Breast epithelium (tissue), 4 donors: Measurements from ENCODE around the gene CD200. TPM values are rescaled to one million over a fixed set of nuclear protein-coding genes. Genes with fewer than 3 reads are reported as not detected.

ENCODE experiments used
- DNase-seq, 2 donors: peaks; one replicate each; pipeline ENCODE4 v3.0.0-alpha.2; 2019; ENCODE audit warnings: low spot score in 2 of 2
- H3K27ac ChIP-seq, 2 donors: fragments of 200-600 bp; sonication (generic) in 1 of 2; one replicate each; pipeline ENCODE4 v1.5.1; 2016 to 2019; ENCODE audit warnings: mild to moderate bottlenecking in 1 of 2
- H3K27me3 ChIP-seq, 2 donors: fragments of 200-600 bp; sonication (generic) in 1 of 2; one replicate each; pipeline versions ENCODE4 v1.5.1 to v1.6.0; 2017 to 2019; ENCODE audit warnings: control low read depth in 1 of 2, mild to moderate bottlenecking in 1 of 2
- H3K36me3 ChIP-seq: fragments of 200-600 bp; one replicate; pipeline ENCODE4 v1.5.1; 2019
- H3K4me1 ChIP-seq, 2 donors: fragments of 200-600 bp; sonication (generic); one replicate each; pipeline ENCODE4 v1.5.1; 2016 to 2019; ENCODE audit warnings: control low read depth in 1 of 2
- H3K4me3 ChIP-seq, 3 donors: fragments of 200-600 bp; sonication (generic); 1 replicate in 2 of 3; 2 replicates in 1 of 3; pipeline ENCODE4 v1.5.1; 2016 to 2019; ENCODE audit warnings: mild to moderate bottlenecking in 3 of 3, moderate library complexity in 2 of 3
- H3K9me3 ChIP-seq, 2 donors: fragments of 200-600 bp; sonication (generic) in 1 of 2; one replicate each; pipeline ENCODE4 v1.5.1; 2016 to 2019; ENCODE audit warnings: control low read depth in 1 of 2
- POLR2A ChIP-seq: fragments of 450-650 bp; IDR thresholded peaks from one replicate; pipeline ENCODE4 v1.6.1; 2016; ENCODE audit warnings: antibody characterized with exemption, mild to moderate bottlenecking, moderate library complexity
- POLR2AphosphoS5 ChIP-seq, 3 donors: sonication (generic); formaldehyde crosslinking; IDR thresholded peaks; one replicate each; pipeline ENCODE4 v1.6.1; 2017; ENCODE audit warnings: antibody characterized with exemption in 3 of 3
- intact Hi-C: fragments of 100-400 bp; cut with DNase I; formaldehyde crosslinking; loops from one replicate; pipeline ENCODE4 v1.15.1; 2023; ENCODE audit warnings: low total_unique reads
- total RNA-seq, 3 donors: library from RNA; depleted of rRNA; stranded (reverse); fragments of >200 nt; gene quantifications; one replicate each; pipeline ENCODE4 v1.1.0, GENCODE V29; 2016
- TF ChIP-seq, protein P1 (sequence below), 3 donors: fragments of 450-650 bp; IDR thresholded peaks; one replicate each; pipeline ENCODE4 v1.5.1; 2016 to 2017; ENCODE audit warnings: antibody characterized with exemption in 3 of 3, mild to moderate bottlenecking in 3 of 3, moderate library complexity in 3 of 3

The CD200 gene
- total RNA-seq, 3 donors from 2014 or later = 4.8 to 20.8 (median 17.0) TPM

- Histone ChIP-seq H3K36me3 (no peaks in the 10 kb centered on the region), H3K4me3 (no peak overlapping the region), H3K4me1 (no peaks in the 10 kb centered on the region), H3K27ac (no peak overlapping the region), H3K9me3 (no peaks in the 10 kb centered on the region), H3K27me3 (no peaks in the 10 kb centered on the region)
- DNase-seq = no peak
- intact Hi-C loops = no loop called here
- TF ChIP-seq, protein P1, sequence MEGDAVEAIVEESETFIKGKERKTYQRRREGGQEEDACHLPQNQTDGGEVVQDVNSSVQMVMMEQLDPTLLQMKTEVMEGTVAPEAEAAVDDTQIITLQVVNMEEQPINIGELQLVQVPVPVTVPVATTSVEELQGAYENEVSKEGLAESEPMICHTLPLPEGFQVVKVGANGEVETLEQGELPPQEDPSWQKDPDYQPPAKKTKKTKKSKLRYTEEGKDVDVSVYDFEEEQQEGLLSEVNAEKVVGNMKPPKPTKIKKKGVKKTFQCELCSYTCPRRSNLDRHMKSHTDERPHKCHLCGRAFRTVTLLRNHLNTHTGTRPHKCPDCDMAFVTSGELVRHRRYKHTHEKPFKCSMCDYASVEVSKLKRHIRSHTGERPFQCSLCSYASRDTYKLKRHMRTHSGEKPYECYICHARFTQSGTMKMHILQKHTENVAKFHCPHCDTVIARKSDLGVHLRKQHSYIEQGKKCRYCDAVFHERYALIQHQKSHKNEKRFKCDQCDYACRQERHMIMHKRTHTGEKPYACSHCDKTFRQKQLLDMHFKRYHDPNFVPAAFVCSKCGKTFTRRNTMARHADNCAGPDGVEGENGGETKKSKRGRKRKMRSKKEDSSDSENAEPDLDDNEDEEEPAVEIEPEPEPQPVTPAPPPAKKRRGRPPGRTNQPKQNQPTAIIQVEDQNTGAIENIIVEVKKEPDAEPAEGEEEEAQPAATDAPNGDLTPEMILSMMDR (IDR thresholded peaks at IDR 0.05) = no peak
- TF ChIP-seq POLR2A (no peak), POLR2AphosphoS5 (IDR thresholded peaks at IDR 0.05) (no peak)
Measured at GRCh38 chr3:112306825-112307224, 26.1 kb upstream of the CD200 start.

DNA sequence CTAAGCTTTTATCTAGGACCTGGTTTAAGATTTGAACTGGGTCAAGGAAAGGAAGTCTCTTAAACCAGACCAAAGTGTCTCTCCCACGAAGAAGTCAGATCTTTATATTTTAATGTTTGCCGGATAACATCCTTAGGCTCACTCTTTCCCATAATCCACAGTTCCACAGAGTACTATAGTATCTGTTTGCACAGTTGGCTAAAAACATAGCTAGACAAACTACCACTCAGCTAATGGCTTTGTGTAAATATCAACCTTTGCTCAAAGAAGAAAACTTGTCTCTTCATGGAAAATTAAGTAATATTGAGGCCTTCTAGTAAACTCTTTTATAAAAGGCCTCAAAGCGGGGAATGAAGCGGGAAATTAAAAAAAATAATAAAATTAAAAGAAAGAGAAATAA, 25.4 kb upstream of the CD200 start:
- intact Hi-C loops = no loop called here
- TF ChIP-seq POLR2A = no peak
- TF ChIP-seq, protein P1 (IDR thresholded peaks at IDR 0.05) = no peak
- no peak for TF ChIP-seq POLR2AphosphoS5 (IDR thresholded peaks at IDR 0.05)
- H3K27me3 ChIP-seq = no peaks in the 10 kb centered on the region
- H3K36me3 ChIP-seq = no peaks in the 10 kb centered on the region
- no peaks in the 10 kb centered on the region for H3K4me1 ChIP-seq
- DNase-seq = no peak
- H3K27ac ChIP-seq = no peak overlapping the region
- H3K4me3 ChIP-seq = no peak overlapping the region
- H3K9me3 ChIP-seq = no peaks in the 10 kb centered on the region

DNA sequence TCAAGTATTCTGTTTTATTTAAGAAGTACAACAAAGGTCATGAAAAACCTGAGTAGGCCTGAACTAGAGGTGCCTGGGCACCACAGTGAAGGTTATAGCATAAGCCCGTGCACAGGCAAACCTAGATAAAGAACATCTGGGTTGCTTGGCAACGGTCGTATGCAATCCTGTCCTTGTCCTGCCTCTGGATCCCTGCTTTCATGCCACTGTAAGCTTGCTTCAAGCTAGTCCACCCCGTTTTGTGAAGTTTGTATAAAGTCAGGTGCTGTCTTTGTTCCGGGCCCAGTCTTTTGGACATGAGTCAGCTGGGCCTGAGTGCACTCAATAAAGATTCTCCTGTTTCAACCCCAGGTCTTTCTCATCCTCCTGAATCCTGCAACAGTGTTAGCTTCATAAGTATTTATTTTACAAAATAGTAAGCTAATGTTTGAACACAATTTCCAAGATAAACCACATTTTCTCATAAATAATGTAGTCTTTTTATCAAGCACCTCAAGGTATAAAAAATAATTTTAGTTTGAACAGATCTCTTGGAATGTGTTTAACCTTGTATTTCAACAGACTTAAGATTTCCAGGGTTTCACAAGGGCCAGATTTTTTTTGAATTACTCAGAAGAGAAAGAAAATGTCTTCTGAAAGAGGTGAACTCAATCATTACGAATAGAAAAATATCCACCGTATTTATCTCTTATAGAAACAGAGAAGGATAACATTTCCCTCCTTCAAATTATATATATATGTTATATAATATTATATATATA, 24.6 kb upstream of the CD200 start:
- H3K4me3 ChIP-seq = no peak overlapping the region
- no peaks in the 10 kb centered on the region for H3K36me3 ChIP-seq
- DNase-seq = no peak
- intact Hi-C loops = no loop called here
- TF ChIP-seq, protein P1 (IDR thresholded peaks at IDR 0.05) = no peak
- TF ChIP-seq POLR2AphosphoS5 (IDR thresholded peaks at IDR 0.05) (no peak), POLR2A (no peak)
- H3K4me1 ChIP-seq = no peaks in the 10 kb centered on the region
- no peak overlapping the region for H3K27ac ChIP-seq
- no peaks in the 10 kb centered on the region for H3K27me3 ChIP-seq
- no peaks in the 10 kb centered on the region for H3K9me3 ChIP-seq

- no peak overlapping the region for H3K4me3 ChIP-seq
- H3K4me1 ChIP-seq = no peaks in the 10 kb centered on the region
- DNase-seq = no peak
- no peak overlapping the region for H3K27ac ChIP-seq
- TF ChIP-seq POLR2AphosphoS5 (IDR thresholded peaks at IDR 0.05) = no peak
- TF ChIP-seq POLR2A = no peak
- TF ChIP-seq, protein P1 (IDR thresholded peaks at IDR 0.05) = no peak
- H3K36me3 ChIP-seq = no peaks in the 10 kb centered on the region
- intact Hi-C loops = loop anchor here (5.0 kb wide), 1 partner anchor 572 kb away; no protein-coding TSS in a partner anchor
- no peaks in the 10 kb centered on the region for H3K9me3 ChIP-seq
- no peaks in the 10 kb centered on the region for H3K27me3 ChIP-seq
Measured at GRCh38 chr3:112314649-112315048, 18.3 kb upstream of the CD200 start.

- no peak for TF ChIP-seq POLR2A
- no peak for TF ChIP-seq POLR2AphosphoS5 (IDR thresholded peaks at IDR 0.05)
- TF ChIP-seq, protein P1 (IDR thresholded peaks at IDR 0.05) = no peak
- H3K4me1 ChIP-seq = no peaks in the 10 kb centered on the region
- H3K9me3 ChIP-seq = no peaks in the 10 kb centered on the region
- no peaks in the 10 kb centered on the region for H3K27me3 ChIP-seq
- H3K27ac ChIP-seq = no peak overlapping the region
- no peak for DNase-seq
- no peak overlapping the region for H3K4me3 ChIP-seq
- no peaks in the 10 kb centered on the region for H3K36me3 ChIP-seq
- intact Hi-C loops = no loop called here
Measured at GRCh38 chr3:112315791-112316190, 17.2 kb upstream of the CD200 start.
